Measurements from ENCODE around the gene GSK3B. TPM values are rescaled to one million over a fixed set of nuclear protein-coding genes. Genes with fewer than 3 reads are reported as not detected.

The GSK3B gene
- total and polyA plus RNA-seq, 2 donors (not counting 1 experiment from before 2014, with no cell fraction given) = 37.3 to 44.8 TPM

GRCh38 chr3:119809249-119810017, 284.8 kb downstream of the GSK3B start:
- Histone ChIP-seq H3K4me2 (ENCODE audit: extremely low read depth, insufficient read depth, low read length) (peak overlapping the region; percentile 78), H3K79me2 (ENCODE audit: control insufficient read depth, insufficient read depth, low read length) (no peaks in the 10 kb centered on the region)

GRCh38 chr3:119808843-119809242, 285.4 kb downstream of the GSK3B start:
- Histone ChIP-seq H4K20me1 (ENCODE audit: control insufficient read depth, extremely low read depth, insufficient read depth, low read length) (no peaks in the 10 kb centered on the region), H3K27me3 (ENCODE audit: control insufficient read depth, insufficient read depth, low read length) (peaks cover 20% of the 10 kb centered on the region), H3K9ac (ENCODE audit: insufficient read depth, low read length) (no peak overlapping the region), H3K9me3 (ENCODE audit: control insufficient read depth, insufficient read depth, low read depth, low read length) (no peaks in the 10 kb centered on the region), H3K27ac (ENCODE audit: insufficient read depth, low read length) (no peak overlapping the region), H3K79me2 (ENCODE audit: control insufficient read depth, insufficient read depth, low read length) (no peaks in the 10 kb centered on the region), H2AFZ (ENCODE audit: low read length) (no peak overlapping the region), H3K4me2 (ENCODE audit: extremely low read depth, insufficient read depth, low read length) (no peak overlapping the region), H3K4me1 (ENCODE audit: control insufficient read depth, extremely low read depth, insufficient read depth, low read length) (peaks cover 2% of the 10 kb centered on the region), H3K4me3 (replicated peaks in 1 of 4; ENCODE audit: control extremely low read depth in 1 of 4, insufficient read depth in 1 of 4, low read depth in 3 of 4, low read length in 4 of 4) (no peak overlapping the region), H3K36me3 (ENCODE audit: control insufficient read depth, insufficient read depth, low read length) (no peaks in the 10 kb centered on the region)
- TF ChIP-seq EZH2 (IDR thresholded peaks at IDR 0.05; ENCODE audit: low read length, missing control alignments) (no peak), CTCF (conservative IDR thresholded peaks at IDR 0.05 in 1 of 2, IDR thresholded peaks at IDR 0.05 in 1 of 2; ENCODE audit: low read depth in 1 of 2, low read length in 2 of 2) (no peak)
- DNase-seq (ENCODE audit: low read depth in 2 of 2) = no peak

More at GRCh38 chr3:119809249-119810017, 284.8 kb downstream of the GSK3B start:
- no peaks in the 10 kb centered on the region for H3K36me3 ChIP-seq (ENCODE audit: control insufficient read depth, insufficient read depth, low read length)
- H3K9ac ChIP-seq (ENCODE audit: insufficient read depth, low read length) = no peak overlapping the region
- no peaks in the 10 kb centered on the region for H3K9me3 ChIP-seq (ENCODE audit: control insufficient read depth, insufficient read depth, low read depth, low read length)
- peaks cover 26% of the 10 kb centered on the region for H3K27me3 ChIP-seq (ENCODE audit: control insufficient read depth, insufficient read depth, low read length)
- no peaks in the 10 kb centered on the region for H4K20me1 ChIP-seq (ENCODE audit: control insufficient read depth, extremely low read depth, insufficient read depth, low read length)
- peaks cover 2% of the 10 kb centered on the region for H3K4me1 ChIP-seq (ENCODE audit: control insufficient read depth, extremely low read depth, insufficient read depth, low read length)
- no peak for TF ChIP-seq CTCF (conservative IDR thresholded peaks at IDR 0.05 in 1 of 2, IDR thresholded peaks at IDR 0.05 in 1 of 2; ENCODE audit: low read depth in 1 of 2, low read length in 2 of 2)
- no peak for TF ChIP-seq EZH2 (IDR thresholded peaks at IDR 0.05; ENCODE audit: low read length, missing control alignments)
- H2AFZ ChIP-seq (ENCODE audit: low read length) = peak overlapping the region; percentile 5
- peak overlapping the region; percentile 30 to 53 (median 38) for H3K4me3 ChIP-seq (replicated peaks in 1 of 4; ENCODE audit: control extremely low read depth in 1 of 4, insufficient read depth in 1 of 4, low read depth in 3 of 4, low read length in 4 of 4)
- H3K27ac ChIP-seq (ENCODE audit: insufficient read depth, low read length) = no peak overlapping the region
- DNase-seq (ENCODE audit: low read depth in 2 of 2) = no peak

- TF ChIP-seq CTCF (conservative IDR thresholded peaks at IDR 0.05 in 1 of 2, IDR thresholded peaks at IDR 0.05 in 1 of 2; ENCODE audit: low read depth in 1 of 2, low read length in 2 of 2) (no peak), EZH2 (IDR thresholded peaks at IDR 0.05; ENCODE audit: low read length, missing control alignments) (no peak)
- H4K20me1 ChIP-seq (ENCODE audit: control insufficient read depth, extremely low read depth, insufficient read depth, low read length) = no peaks in the 10 kb centered on the region
- no peak overlapping the region for H3K9ac ChIP-seq (ENCODE audit: insufficient read depth, low read length)
- no peak for DNase-seq (ENCODE audit: low read depth in 2 of 2)
- no peaks in the 10 kb centered on the region for H3K79me2 ChIP-seq (ENCODE audit: control insufficient read depth, insufficient read depth, low read length)
- H3K36me3 ChIP-seq (ENCODE audit: control insufficient read depth, insufficient read depth, low read length) = no peaks in the 10 kb centered on the region
- H3K9me3 ChIP-seq (ENCODE audit: control insufficient read depth, insufficient read depth, low read depth, low read length) = no peaks in the 10 kb centered on the region
- H3K27ac ChIP-seq (ENCODE audit: insufficient read depth, low read length) = no peak overlapping the region
- peaks cover 2% of the 10 kb centered on the region for H3K4me1 ChIP-seq (ENCODE audit: control insufficient read depth, extremely low read depth, insufficient read depth, low read length)
- no peak overlapping the region for H2AFZ ChIP-seq (ENCODE audit: low read length)
- no peak overlapping the region for H3K4me2 ChIP-seq (ENCODE audit: extremely low read depth, insufficient read depth, low read length)
- H3K27me3 ChIP-seq (ENCODE audit: control insufficient read depth, insufficient read depth, low read length) = peaks cover 16% of the 10 kb centered on the region
- no peak overlapping the region for H3K4me3 ChIP-seq (replicated peaks in 1 of 4; ENCODE audit: control extremely low read depth in 1 of 4, insufficient read depth in 1 of 4, low read depth in 3 of 4, low read length in 4 of 4)
These were observed 286.0 kb downstream of the GSK3B start for GRCh38 chr3:119808244-119808643.

Data from fibroblast of lung (primary cell).